Activated CD8-positive, alpha-beta memory T cell treated with anti-CD3 and anti-CD28 coated beads for 24 hours (primary cell): Measurements from ENCODE around the gene NETO2.

Experiments
- DNase-seq: peaks from one replicate; pipeline ENCODE4 v3.0.0-alpha.2; 2020

NETO2 gene

DNA sequence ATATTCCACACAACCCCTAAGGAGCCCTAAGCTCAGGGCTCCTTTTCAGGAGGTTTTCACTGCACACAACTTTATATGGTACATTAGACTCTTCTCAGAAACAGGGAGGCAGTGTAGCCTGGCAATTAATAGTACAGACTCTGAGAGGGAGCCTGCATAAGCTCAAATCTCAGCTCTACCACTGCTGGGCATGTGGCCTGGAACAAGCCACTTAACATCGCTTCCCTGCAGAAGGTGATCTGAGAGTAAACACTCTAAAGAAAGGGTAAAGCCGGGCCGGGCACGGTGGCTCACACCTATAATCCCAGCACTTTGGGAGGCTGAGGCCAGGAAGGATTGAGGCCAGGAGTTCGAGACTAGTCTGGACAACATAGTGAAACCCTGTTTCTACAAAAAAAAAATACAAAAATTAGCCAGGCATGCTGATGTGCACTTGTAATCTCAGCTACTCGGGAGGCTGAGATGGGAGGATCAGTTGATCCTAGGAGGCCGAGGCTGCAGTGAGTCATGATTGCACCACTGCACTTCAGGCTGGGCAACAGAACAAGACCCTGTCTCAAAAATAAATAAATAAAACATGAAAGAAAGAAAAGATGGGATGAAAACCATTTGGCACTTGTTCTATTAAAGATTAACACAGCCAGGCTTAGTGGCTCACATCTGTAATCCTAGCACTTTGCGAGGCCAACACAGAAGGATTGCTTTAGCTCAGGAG is 99.6 kb downstream of the NETO2 start:
- no peak for DNase-seq

DNA sequence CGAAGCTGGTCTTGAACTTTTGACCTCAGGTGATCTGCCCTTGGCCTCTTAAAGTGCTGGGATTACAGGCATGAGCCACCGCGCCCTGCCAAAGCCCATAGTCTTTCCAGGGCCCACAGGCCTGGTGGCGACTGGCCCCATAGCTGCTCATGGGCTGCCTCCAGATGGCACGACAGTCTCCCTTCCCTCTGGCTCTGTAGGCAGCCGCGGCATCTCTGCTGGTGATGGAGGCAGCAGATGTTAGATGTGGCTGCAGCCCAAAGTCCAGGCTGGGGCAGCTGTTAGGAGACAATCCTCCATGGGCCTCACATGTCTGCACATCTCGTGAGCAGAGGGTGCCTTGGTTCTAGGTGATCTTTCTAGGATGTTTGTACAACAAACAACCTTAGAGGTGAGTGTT is 100.5 kb downstream of the NETO2 start:
- DNase-seq = no peak

DNA sequence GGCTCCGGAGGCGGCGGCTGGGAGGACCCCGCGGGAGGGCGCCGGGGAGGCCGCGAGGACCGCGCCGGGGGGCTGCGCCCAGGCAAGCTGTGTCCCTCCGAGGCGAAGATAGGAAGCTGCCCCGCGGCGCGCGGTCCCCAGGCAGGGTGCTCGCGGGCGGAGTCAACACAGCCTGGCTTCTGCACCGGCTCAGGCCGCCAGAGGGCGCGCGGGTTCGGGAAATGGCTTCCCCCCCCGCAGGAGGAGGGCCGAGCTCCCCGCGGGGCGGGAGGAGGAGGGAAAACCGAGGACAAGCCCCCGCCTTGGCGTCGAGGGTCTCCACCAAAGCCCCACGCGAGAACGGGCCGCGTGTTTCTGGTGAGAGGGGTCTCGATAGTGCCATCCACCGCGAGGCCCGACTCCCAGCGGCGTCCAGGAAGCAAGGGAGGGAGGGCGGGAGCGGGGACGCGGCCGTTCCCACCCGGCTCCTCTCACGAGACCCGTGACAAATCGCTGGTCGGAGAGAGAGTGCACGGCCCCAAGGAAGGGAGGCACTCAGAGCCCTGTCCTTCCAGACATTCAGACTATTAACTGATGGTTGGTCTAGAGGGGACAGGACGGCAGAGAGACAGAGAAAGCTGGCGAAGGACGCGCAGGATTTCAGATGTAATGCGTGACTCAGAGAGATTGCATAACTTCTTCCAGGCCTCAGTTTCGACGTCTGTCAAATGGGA is 105.8 kb downstream of the NETO2 start:
- DNase-seq = peak; percentile 99

DNA sequence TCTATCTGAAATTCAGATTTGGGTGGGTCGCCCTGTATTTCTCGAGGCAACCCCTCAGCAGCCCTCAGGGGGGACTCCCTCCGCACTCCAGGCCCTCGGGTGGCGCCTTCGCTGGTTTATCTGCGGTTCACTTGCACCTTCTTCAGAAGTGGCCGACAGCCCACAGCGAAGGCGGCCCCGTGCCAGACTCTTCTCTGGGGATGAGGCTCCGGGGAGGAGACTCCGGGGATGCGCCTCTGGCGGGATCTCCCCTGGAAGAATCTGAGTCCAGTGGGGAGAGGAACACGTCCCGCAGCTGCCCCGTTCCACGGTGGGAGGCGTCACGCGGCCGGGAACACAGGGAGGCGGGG is 106.4 kb downstream of the NETO2 start:
- peak; percentile 83 for DNase-seq

DNA sequence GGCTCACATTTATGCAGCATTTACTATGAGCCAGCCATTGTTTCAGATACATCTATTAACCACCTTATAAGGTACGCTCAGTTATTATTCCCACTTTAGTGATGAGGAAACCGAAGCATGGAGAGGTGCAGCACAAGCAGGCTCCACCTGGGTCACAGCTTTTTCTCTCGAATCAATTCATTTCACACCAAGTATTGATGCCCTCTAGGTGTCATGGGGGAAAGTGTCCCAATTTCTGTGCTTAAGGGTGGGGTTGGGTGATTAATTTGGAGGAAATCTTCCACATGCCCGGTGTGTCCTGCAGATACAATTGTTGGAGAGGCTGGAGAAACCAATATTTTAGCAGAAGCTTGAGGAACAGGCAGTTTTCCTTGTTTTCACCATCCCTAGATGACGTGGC is 107.5 kb downstream of the NETO2 start:
- no peak for DNase-seq

DNA sequence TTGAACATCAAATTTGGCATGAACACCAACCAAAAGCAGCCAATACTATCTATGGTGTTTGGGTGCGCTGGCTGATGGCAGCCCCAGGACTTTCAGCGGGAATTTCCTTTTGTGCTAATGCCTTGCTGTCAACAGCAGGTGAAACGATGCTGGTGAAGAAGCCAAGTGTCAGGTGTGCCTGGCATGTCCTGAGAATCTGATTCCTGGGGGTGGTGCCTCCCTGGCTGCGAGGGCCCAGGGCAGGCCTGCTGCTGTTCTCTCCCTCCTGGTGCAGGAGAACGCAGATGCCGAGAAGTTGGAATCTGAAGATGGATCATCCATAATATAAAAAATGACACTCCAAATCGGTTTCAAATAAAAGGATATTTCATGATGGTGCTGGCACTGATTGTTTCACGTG is 108.3 kb downstream of the NETO2 start:
- no peak for DNase-seq

DNA sequence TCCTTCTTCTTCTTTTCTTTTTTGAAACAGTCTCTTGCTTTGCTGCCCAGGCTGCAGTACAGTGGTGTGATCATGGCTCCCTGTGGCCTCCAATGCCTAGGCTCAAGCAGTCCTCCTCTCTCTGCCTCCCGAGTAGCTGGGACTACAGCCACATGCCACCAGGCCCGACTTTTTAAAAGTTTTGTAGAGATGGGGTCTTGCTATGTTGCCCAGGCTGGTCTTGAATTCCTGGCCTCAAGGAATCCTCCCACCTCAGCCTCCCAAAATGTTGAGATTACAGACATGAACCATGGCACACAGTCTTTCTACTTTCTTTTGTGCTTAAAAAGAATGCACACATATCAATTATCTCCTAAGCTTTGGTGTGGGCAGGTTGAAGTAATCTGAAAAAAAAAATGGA is 109.3 kb downstream of the NETO2 start:
- DNase-seq = no peak

DNA sequence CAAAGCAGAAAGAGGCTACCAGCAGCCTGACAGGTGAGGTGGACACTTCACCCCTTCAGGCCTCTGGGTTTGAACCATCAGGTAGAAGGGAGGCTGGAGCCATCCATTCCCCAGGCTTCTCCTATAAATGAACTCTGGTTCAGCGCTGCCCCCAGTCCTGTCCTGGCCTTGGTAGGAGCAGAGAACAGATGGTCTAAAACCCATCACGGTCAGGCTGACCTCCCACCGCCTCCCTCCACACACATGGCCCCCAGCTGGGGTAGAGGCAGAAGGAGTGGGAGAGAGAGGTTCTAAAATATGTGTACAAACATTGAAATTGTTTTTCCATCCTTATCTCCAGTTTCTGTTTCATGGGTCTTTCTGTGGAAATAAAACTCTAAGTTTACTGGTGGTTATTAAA is 110.6 kb downstream of the NETO2 start:
- DNase-seq = no peak

DNA sequence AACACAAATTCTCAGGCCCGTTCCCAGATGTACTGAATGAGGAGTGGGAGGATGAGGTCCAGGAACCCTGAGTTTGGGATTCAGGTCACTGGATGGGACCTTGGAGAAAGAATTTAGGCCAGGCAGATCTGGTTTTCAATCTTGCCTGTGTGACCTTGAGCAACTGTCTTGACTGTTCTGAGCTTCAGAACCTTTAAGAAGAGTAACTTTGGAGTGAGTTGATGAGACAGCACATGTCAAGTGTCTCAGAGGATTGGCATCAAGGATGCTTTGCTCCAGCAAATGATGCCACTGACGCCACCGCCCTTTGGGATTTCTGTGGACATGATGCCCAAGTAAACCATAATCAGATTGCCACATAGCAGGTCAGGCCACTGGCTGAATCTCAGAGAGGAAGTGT is 114.0 kb downstream of the NETO2 start:
- no peak for DNase-seq

DNA sequence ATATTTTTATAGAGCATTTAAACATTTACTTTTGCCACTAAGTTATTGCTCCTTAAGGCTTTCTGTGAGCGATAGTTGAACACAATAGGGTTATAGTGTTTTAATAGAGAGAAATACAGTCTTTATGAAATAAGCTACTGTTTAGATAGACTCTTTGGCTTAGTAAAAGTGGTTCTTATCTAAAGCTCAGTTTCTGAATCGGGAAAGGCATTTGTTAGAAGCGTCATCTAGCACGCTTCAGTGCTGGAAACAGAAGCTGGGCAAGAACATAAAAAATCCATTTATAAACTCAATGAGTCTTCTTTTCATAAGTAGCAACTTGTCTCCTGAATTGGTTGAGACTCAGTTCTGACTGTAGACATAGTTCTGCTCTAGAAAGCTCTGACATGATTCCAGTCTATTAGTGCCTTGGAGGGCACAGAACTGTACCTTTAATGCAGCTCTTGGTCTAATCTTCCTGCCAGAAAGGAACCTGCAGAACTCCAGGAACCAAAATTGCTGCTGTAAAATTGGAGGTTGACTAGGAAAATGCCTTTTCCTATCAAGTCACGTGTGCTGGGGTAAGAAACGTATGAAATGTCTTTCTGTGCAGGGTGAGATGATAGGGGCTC is 114.9 kb downstream of the NETO2 start:
- DNase-seq = no peak
